HG02610 (cell line): ENCODE results near the gene WWOX.

Experiments used
- ATAC-seq: cut with Tn5 transposase; IDR thresholded peaks from one replicate; pipeline ENCODE4 v1.9.1; 2021; ENCODE audit warnings: mild to moderate bottlenecking, moderate library complexity; ENCODE audit not compliant: unreplicated experiment

The WWOX gene

DNA sequence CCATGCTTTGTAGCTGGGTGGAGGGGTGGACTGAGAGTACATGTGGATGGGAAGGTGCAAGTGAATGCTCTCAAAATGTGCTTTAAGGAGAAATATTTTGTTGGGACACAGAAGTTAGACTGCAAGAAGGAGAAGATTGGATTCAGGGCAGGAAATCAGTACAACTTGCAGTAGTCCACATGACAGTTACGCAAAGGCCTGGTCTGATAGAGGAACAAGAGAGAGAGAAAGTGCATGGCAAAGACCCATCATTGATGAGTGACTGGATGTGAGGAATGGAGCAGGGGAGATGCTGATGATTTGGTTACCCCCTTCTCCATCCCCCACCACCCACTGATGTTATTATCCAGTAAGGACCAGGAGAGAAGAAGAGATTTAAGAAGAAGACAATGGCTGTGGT, 1028.3 kb downstream of the WWOX start:
- ATAC-seq: no peak

DNA sequence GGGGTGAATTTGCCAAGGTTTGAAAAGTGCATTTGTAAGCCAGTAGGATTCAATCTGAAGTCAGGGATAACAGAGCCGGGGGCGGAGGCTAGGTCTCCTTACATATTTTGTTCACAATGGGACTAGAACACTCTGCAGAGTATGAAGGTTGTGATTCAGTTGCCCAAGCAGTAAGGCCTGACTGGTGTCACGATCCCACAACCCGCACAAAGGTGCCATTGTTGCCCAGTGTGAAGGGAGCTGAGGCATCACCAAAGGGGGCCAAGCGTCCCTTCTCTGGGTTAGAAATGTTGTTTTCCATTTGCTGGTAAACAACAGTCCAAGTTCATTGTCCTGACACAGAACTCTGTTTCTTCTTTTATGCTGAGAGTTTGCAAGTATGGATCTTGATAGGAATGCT, 1029.3 kb downstream of the WWOX start:
- no peak for ATAC-seq

DNA sequence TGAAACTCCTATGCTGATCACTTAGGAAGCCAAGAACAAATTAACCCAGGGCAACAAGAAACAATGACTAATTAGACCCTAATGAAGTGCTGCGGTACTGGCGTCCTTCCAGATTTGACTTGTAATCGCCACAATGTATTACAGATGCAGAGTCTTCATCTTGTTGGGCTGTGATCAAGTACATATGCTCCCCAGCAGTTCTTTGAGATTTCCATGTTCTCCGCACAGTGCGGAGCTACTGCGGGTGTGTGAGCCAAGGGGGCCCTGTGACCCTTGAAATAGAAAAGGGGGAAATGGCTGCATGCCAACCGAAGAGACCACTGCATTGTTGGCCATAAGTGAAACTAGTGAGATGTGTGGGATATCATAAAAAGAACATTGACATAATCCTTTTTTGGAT, 1031.2 kb downstream of the WWOX start:
- ATAC-seq: no peak

DNA sequence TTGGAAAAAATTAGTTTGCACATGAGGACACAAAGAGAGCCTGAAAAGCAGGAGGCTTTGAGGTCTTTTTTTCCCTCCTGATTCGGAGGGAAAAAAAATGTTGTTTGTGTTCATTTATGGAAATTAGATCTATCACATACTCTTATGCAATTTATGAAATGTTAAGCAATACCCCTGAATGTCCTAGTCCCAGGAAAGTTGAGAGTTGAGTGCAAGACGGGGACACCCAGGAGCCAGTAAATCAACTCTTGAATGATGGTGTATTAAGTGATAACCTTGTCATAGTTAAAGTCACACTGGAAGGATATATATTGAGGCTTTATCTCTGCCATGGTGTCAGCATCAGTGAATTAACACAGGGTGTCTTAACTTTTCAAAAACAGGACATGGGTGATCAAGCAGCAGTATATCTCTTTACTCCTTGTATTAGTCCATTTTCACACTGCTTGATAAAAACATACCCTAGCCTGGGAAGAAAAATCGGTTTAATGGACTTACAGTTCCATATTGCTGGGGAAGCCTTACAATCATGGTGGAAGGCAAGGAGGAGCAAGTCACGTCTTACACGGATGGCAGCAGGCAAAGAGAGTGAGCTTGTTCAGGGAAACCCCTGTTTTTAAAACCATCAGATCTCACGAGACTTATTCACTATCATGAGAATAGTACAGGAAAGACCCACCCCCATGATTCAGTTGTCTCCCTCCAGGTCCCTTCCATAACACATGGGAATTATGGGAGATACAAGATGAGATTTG, 1032.0 kb downstream of the WWOX start:
- no peak for ATAC-seq

DNA sequence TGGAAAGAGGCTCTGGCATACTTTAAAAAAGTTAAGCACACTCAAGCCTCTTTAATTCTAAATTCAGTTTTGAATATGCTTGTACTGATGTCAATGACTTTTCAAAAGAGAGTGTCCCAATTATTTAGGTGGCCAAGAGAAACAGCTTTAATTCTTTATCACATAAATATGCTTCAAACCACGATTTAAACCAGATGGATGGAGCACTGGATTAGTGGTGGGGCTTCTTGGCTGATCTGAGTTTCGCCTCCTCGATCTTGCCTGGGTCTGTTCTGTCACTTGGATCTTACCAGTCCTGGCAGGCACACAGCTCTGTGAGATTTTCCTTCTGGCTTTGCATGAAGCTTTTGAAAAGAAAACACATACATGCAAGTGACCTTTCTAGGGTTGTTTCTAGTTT, 1033.2 kb downstream of the WWOX start:
- no peak for ATAC-seq

DNA sequence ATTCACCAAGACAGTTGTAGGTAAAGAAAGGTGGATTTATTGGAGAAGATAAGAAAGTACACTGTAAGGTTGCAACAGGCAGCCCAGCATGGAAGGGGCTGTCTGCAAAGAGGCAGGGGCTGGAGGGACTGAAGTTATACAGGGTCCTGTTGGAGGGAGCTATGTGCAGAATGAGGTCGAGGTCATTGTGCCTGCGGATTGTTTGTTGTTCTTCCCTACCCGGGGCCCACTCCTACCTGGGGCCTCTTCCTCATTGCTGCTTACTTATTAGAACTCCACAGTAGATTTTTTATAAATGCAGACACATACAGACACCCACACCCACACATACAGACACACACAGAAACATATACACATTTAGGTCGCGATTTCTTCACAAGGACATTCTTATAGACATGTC, 1034.8 kb downstream of the WWOX start:
- ATAC-seq: no peak

DNA sequence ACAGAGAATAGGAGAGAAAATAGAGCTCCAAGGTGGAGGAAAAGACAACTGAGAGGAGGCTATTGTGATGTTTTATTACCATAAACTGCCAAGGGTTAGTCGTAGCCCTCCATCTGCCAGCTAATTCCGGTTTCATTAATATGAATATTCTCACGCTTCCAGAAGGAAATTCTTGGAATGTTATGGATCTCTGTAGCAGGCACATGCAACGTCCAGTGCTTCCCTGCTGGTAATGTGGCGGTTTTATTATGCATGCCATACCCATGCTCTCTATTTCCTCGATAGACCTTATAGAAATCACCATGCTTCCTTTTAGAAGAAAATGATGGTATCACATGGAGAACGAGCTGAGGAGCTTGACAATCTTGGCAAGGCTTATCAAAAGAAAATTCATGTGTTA, 1037.5 kb downstream of the WWOX start:
- no peak for ATAC-seq

DNA sequence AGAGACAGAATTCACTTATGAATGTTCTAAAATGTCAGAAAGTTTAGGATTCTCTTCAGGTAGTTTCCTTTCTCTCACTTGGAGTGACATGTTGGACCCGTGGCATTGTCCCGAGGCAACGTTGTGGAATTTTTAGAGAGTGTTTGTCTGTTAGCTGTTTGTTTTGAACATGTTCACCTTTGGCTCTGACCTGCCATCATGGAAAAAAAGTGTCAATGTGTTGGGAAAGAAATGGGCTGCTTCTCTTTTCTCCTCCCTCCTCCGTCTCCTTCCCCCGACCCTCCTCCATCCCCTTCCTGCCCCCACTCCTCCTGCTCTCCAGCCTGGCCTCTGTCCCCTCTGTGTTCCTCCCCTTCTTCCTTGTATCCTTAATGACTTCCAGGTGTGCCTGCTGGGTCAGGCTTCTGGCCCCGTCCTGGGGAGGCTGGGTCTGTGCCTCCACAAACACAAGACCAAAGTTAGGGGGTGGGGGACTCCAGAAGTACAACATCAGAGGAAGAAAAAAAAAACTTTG, 1038.0 kb downstream of the WWOX start:
- no peak for ATAC-seq

DNA sequence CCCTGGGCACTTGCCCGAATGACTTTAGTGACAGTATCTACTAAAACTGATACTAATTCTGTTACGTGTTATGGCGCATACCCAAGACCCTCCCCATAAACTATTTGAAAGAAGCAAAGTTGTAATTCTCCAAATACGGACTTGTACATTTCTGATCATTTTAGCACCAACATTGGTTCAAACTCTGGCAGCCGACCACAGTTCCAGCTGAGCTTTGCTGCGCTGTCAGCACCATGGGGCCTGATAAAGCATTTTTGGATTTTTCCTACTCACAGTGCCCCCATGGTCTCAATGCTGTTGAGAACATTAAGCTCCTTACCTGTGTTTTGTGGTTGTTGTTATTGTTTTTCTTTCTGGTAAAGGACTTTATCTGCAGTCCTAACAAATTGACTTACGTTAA, 1040.3 kb downstream of the WWOX start:
- no peak for ATAC-seq

DNA sequence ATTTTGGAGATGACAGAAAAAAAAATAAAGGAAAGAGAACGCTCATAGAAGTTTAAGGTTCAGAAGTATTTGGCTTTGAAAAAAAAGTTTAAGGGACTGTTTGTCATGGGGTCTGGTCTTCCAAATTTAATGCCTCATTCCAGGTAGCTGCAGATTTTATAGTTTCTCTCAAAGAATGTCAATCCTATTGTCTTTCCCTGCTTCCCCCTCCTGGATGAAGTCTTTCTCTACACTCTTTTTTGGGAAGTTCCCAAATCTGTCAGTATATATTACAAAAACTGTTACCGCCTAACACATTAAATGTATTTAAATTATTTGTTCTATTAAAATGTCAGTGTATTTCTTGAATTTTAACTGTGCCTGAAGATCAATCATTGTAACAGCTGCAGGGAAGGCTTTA, 1043.6 kb downstream of the WWOX start:
- ATAC-seq: no peak

DNA sequence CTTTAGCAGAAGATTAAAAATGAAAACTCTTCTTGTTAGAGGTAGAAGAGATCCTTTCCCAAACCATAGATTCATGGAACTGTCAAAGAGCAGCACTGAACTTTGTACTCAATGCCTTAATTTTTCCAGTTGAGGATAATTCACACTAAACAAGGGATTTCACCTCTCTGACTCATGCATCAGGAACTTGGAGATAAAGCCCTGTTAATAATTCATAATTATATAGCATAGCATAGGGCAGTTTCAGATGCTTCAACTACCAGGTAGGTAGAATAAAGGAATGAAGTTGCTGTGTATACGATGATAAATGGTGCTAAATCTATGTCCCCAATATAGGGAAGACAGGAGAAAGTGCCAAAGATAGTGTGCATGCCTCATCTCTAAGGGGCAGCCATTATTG, 1050.7 kb downstream of the WWOX start:
- ATAC-seq: no peak

DNA sequence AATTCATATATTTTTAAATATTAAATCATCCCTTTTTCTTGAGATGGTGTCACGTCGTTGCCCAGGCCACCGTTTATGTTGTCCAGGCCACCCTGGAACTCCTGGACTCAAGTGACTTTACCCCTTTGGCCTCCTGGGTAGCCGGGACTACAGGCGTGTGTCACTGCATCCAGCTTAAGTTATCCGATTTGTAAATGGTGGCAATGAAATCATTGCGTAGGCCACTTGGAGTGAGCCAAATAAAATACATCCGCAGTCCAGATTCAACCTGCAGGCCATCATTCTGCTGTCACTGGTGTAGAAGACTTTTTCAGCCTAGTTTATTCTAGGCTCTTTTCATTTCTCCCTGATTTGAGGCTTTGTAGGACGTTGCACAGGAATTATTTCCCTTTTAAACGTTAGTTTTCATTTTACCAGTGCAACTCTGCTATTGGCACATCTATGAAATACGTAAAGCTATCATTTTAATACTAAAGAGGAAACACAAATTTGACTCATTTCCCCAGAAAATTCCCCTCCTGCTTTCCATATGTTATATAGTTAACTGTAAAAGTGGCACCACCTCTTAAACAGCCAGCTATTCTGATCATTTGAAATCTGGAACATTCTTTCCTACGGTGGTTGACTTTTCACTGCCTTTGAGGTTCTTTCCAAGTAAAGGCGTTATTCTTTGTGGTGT, 1051.3 kb downstream of the WWOX start:
- ATAC-seq: no peak

DNA sequence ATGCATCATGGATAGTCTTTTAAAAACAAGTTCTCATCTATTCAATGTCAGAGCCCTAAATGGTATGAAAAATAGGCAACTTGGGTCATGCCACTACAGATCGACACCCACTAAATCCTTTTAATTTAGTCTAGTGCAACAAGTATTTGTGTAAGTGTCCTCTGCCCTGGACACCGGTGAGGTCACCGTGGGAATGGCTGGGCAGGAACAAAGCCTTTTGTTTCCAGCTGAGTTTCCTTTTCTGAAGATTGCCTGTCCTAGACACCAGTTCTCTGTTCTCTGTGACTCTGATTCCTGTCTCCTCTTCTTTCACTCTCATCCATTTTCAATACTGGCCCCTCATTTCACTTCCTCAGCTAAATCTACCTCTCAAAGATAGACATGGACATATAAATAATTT, 1054.6 kb downstream of the WWOX start:
- ATAC-seq: no peak

DNA sequence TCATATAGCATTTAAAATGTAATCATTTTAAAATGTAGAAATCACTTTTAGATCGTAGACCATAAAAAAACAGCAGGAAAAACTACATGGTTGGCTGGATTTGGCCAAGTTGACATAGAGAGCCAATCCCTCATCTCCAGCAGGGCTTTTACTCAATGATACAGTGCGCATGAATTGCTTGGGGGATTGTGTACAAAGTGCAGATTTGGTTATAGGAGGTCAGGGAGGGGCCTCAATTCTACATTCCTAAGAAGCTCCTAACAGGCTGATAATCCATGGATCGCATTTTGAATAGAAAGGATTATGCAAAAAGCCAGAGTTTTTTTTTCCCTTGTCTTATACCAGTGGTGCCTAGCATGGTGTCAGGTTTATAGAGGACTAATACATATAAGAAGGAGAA, 1056.0 kb downstream of the WWOX start:
- ATAC-seq: no peak

DNA sequence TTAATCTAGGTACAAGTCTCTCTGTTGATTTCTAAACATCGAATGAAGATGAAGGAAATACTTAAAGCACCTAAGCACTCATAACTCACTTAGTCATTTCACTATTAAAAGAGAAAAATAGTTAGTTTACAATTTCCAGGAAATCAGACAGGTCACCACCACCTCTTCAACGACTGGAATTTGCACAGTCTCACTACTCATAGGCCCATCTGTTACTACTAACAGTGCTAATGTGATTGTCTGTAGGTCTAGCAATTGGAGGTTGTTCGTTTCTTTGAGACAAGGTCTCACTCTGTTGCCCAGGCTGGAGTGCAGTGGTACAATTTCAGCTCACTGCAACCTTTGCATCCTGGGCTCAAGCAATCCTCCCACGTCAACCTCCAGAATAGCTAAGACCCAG, 1056.5 kb downstream of the WWOX start:
- ATAC-seq: no peak

DNA sequence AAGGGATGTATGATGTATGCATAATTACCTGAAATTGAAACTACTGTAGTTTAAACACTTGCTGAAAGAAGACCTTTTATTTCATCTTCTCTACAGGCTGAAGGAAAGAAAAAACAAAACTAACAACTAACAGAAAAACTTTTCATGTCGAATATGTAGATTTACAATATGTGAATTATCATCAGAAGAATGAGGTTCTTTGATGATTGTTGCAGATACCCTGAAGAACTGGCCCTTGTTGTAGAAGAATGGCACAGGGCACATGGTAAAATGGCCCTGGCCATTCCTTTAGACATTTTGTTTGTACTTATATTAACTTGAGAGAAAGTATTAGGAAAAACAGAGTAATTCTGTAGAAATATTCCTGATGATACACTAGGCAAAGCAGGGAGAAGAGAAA, 1057.3 kb downstream of the WWOX start:
- no peak for ATAC-seq

DNA sequence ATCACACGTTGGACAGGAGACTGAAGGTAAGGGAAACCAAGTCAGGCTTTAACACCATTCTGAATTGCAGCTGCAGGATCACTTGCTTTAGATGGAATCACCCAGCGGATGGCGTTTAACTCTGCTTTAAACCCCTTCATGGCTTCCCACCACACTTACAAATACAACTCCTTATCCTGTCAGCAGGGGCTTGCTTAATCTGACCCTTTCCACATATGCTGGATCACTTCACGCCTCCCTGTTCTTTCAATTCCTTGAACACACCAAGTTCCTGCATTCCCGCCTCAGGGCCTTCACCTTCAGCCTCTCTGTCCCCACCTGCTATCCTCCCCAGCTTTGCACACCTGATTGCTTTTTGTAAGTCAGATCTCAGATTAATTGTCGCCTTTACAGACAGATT, 1058.9 kb downstream of the WWOX start:
- no peak for ATAC-seq

DNA sequence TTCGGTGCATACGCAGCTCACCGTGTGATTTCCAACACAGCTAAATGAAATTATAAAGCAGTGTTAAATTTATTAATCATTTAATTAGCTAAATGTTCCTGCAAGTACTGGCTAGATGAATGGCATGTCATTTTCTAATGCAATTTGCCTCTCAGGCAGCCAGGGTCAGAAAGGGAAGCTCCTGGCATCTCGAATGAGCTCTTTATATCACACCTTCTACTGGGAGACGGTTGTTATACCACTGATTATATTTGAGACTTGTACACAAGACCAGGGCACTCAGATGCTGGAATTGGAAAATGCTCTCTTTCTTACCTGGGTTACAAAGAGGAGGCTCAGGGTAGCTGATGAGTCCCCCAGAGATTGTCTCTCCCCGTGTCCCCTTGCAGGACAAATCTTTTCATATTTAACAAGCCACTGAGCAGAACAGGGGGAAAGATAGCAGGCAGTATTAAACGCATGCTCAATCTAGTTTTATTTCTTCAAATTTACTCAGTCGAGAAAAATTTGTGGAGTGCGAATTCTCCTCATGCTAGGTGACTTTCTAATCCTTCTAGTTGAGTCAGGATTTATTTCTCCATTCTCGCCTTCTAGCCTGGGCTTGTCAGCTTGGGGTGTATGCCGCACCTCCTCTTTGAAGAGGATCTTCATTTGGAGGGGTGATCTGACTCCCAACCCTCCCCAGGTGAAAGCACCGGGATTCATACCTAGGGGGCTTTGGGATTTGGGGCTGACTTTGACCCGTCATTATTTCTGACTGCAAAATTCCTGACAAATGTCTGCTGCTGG, 1060.0 kb downstream of the WWOX start:
- no peak for ATAC-seq

DNA sequence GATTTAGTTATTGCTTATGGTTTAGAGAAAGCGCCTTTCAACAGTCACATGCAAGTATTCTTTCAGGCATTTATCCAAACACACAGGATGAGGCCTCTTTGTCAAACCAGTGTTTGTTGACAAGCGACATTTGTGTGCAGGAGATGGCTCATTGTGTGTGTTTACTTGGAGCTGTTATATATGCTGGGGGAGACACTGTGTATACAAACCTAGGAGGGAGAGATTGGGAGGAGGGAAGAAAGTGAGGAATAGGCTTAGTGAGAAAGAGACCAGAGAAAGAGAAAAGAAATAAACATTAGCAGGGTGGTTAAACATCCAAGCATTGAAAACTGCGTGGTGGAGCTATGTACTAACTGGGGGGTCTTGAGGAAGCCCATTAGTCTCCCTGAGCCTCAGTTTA, 1063.5 kb downstream of the WWOX start:
- no peak for ATAC-seq

DNA sequence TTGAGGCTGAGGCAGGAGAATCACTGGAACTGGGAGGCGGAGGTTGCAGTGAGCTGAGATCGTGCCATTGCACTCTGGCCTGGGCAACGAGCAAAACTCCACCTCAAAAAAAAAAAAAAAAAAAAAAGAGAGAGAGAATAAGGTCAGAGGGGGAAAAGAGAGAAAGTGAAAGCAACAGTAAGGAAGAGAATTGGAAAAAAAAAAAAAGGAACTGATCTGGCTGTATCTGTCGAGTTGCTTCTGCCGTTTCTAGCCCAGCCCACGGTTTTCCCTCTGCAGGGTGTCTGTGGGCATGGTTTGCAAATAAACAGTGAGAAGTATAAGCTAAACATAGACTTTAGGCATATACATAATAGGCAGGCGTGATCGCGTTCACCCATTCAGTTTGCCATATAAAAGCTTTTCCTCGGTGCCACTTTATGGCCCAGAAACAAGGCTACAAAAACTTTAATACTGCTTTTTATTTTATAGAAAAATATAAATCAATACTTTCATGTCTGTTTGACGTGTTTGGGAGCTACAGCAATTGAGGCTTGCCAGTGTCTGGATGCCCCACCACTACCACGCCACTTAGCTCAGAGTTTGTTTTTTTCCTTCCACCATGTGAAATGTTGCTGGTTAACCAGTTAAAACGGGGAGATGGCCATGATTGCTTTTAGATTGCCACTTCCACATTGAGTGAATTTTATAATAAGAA, 1064.4 kb downstream of the WWOX start:
- peak; percentile 60 for ATAC-seq

DNA sequence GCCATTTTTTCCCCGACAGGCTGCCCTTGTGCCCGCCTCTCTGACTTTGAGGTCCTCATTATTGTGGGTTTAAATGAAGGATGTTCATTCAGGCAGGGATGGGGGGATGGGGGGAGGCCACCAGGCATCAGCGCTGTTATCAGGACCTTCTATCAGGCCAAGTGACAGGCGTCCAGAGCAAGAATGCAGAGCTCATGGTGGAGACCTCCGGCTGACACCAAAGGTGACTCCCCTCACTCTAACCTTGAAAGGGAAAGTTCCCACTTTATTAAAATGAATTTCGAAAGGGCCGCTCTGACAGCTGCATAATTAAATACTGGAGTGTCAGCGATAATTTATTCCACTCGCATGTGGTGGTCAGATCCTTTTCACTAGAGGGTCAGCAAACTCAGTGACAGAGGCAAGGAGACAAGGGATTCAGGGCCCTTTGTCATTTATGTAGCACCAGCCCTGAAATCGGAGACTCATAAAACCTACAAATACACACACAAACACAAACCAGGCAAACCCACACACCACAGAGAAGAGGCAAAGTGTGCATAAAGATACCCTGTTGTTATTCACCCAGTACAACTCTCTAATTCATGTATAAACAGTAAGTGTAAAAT, 1065.0 kb downstream of the WWOX start:
- no peak for ATAC-seq
